ENCODE results near the gene C3orf22. TPM values are rescaled to one million over a fixed set of nuclear protein-coding genes. Genes with fewer than 3 reads are reported as not detected.

The C3orf22 gene
- total and polyA plus RNA-seq, 2 donors (not counting 1 experiment from before 2014, with no cell fraction given): not detected

DNA sequence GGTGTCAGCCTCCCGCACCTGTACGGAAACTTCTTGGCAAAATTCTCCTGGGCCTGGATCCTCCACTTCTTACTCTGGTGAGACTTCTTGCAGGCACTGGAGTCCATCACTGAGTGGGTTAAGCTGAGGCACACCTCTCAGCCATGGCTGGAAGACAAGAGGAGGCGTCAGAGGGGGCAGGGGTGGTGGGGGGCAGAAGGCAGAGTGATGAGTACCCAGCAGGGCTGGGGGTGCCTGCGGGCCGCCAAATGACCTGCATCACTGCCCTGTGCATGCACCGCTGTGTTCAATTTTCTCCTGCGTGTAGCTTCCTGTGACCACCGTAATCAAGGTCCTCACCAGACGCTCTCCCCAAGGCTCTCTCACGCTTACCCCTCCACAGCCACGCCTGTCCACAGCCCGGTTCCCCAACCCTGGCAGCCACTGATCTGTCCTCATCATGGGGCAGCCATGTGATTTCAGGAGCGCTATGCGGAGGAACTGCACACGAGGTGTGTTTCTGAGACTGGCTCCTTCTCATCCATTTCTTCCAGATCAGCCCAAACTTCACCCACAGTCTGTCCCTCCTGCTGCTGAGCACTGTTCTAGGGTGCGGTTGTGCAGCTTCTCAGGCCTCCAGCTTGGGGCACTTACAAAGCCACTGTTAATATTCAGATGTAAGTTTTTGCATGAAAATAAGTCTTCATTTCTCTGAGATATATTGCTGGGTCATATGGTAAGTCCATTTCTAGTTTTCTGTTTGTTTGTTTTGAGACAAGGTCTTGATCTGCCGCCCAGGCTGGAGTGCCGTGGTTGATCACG lies 5.2 kb downstream of the C3orf22 start:
- Histone ChIP-seq H3K9me3 (ENCODE audit: control insufficient read depth, insufficient read depth, low read depth, low read length) (no peaks in the 10 kb centered on the region), H3K4me2 (ENCODE audit: extremely low read depth, insufficient read depth, low read length) (no peak overlapping the region), H2AFZ (ENCODE audit: low read length) (no peak overlapping the region), H3K4me3 (replicated peaks in 1 of 4; ENCODE audit: control extremely low read depth in 1 of 4, insufficient read depth in 1 of 4, low read depth in 3 of 4, low read length in 4 of 4) (no peak overlapping the region), H3K79me2 (ENCODE audit: control insufficient read depth, insufficient read depth, low read length) (no peaks in the 10 kb centered on the region), H3K9ac (ENCODE audit: insufficient read depth, low read length) (no peak overlapping the region), H3K27me3 (ENCODE audit: control insufficient read depth, insufficient read depth, low read length) (peaks cover 3% of the 10 kb centered on the region), H3K36me3 (ENCODE audit: control insufficient read depth, insufficient read depth, low read length) (no peaks in the 10 kb centered on the region), H4K20me1 (ENCODE audit: control insufficient read depth, extremely low read depth, insufficient read depth, low read length) (no peaks in the 10 kb centered on the region), H3K4me1 (ENCODE audit: control insufficient read depth, extremely low read depth, insufficient read depth, low read length) (no peaks in the 10 kb centered on the region), H3K27ac (ENCODE audit: insufficient read depth, low read length) (no peak overlapping the region)
- no peak for TF ChIP-seq EZH2 (IDR thresholded peaks at IDR 0.05; ENCODE audit: low read length, missing control alignments)
- TF ChIP-seq, protein P1, sequence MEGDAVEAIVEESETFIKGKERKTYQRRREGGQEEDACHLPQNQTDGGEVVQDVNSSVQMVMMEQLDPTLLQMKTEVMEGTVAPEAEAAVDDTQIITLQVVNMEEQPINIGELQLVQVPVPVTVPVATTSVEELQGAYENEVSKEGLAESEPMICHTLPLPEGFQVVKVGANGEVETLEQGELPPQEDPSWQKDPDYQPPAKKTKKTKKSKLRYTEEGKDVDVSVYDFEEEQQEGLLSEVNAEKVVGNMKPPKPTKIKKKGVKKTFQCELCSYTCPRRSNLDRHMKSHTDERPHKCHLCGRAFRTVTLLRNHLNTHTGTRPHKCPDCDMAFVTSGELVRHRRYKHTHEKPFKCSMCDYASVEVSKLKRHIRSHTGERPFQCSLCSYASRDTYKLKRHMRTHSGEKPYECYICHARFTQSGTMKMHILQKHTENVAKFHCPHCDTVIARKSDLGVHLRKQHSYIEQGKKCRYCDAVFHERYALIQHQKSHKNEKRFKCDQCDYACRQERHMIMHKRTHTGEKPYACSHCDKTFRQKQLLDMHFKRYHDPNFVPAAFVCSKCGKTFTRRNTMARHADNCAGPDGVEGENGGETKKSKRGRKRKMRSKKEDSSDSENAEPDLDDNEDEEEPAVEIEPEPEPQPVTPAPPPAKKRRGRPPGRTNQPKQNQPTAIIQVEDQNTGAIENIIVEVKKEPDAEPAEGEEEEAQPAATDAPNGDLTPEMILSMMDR (conservative IDR thresholded peaks at IDR 0.05 in 1 of 2, IDR thresholded peaks at IDR 0.05 in 1 of 2; ENCODE audit: low read depth in 1 of 2, low read length in 2 of 2): no peak
- no peak for DNase-seq (ENCODE audit: low read depth in 2 of 2)

DNA sequence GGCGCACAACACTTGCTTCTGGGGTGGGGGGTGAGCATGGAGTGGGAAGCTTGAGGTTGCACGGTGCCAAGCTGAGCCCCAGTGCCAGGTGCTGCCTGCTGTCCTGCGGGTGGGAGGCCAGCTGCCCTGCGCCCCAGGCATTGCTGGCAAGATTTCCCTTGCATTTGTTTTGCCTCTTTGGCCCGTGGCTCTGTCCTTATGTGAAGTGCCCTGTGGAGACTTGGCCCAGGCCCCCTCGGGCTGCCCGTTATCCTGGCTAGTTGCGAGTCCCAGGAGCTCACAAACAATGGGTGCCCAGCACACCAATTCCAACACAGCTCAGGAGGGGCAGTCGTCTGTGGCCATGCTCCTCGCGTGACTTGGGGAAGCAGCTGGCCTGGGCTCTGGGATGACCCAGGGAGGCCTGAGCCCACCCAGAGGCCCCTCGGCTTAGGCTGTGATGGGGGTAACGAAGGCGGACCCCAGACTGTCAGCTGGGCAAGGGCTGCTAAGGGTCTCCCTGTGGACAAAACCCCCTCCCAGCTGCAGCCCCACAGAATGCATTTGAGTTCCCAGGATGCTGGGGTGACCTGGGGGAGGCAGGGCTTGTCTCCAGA lies 5.9 kb downstream of the C3orf22 start:
- H3K79me2 ChIP-seq (ENCODE audit: control insufficient read depth, insufficient read depth, low read length): no peaks in the 10 kb centered on the region
- DNase-seq (ENCODE audit: low read depth in 2 of 2): no peak
- H4K20me1 ChIP-seq (ENCODE audit: control insufficient read depth, extremely low read depth, insufficient read depth, low read length): no peaks in the 10 kb centered on the region
- no peaks in the 10 kb centered on the region for H3K4me1 ChIP-seq (ENCODE audit: control insufficient read depth, extremely low read depth, insufficient read depth, low read length)
- no peak overlapping the region for H3K9ac ChIP-seq (ENCODE audit: insufficient read depth, low read length)
- H3K4me3 ChIP-seq (replicated peaks in 1 of 4; ENCODE audit: control extremely low read depth in 1 of 4, insufficient read depth in 1 of 4, low read depth in 3 of 4, low read length in 4 of 4): no peak overlapping the region
- peaks cover 5% of the 10 kb centered on the region for H3K27me3 ChIP-seq (ENCODE audit: control insufficient read depth, insufficient read depth, low read length)
- TF ChIP-seq, protein P1 (conservative IDR thresholded peaks at IDR 0.05 in 1 of 2, IDR thresholded peaks at IDR 0.05 in 1 of 2; ENCODE audit: low read depth in 1 of 2, low read length in 2 of 2): no peak
- no peak for TF ChIP-seq EZH2 (IDR thresholded peaks at IDR 0.05; ENCODE audit: low read length, missing control alignments)
- no peak overlapping the region for H2AFZ ChIP-seq (ENCODE audit: low read length)
- no peak overlapping the region for H3K4me2 ChIP-seq (ENCODE audit: extremely low read depth, insufficient read depth, low read length)
- no peaks in the 10 kb centered on the region for H3K36me3 ChIP-seq (ENCODE audit: control insufficient read depth, insufficient read depth, low read length)
- no peaks in the 10 kb centered on the region for H3K9me3 ChIP-seq (ENCODE audit: control insufficient read depth, insufficient read depth, low read depth, low read length)
- no peak overlapping the region for H3K27ac ChIP-seq (ENCODE audit: insufficient read depth, low read length)

DNA sequence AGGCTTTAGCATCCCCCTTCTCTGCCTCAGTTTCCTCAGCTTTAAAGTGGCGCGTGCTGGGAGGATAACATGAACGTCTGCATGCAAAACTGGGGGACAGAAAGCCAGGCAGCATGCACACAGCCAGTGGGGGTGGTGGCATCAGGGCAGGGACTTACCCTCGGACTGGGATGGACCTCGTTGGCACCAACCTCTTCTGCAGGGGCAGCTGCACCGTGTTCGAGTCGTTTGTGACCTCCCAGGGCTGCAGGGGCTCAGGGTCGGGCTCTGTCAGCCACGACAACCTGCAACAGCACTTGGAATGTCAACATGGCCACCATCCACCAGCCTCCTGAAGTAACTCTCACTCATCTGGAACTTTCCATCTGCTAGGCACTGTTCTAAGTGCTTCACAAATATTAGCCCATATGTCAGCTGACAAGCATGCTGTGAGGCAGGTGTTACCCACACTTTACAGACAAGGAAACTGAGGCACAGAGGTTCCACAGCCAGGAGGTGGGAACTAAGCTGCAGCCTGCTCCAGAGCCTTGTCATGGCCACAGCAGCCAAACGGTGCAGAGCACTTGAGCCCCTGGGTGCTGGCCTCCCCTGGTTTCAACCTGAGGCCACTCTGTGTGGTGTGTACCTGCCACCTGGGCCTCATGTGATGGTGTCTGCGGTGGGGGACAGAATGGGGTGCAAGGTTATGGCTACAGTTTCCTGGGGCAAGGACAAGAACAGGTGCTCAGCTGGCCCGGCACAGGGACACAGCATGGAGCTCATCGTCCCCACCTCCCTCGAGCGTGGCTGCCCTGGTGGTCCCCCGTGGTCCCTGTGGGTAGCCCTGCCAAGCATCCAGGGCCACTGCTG lies 6.7 kb downstream of the C3orf22 start:
- H3K4me2 ChIP-seq (ENCODE audit: extremely low read depth, insufficient read depth, low read length): no peak overlapping the region
- DNase-seq (ENCODE audit: low read depth in 2 of 2): no peak
- no peak overlapping the region for H3K27ac ChIP-seq (ENCODE audit: insufficient read depth, low read length)
- peaks cover 12% of the 10 kb centered on the region for H3K27me3 ChIP-seq (ENCODE audit: control insufficient read depth, insufficient read depth, low read length)
- TF ChIP-seq EZH2 (IDR thresholded peaks at IDR 0.05; ENCODE audit: low read length, missing control alignments): no peak
- TF ChIP-seq, protein P1 (conservative IDR thresholded peaks at IDR 0.05 in 1 of 2, IDR thresholded peaks at IDR 0.05 in 1 of 2; ENCODE audit: low read depth in 1 of 2, low read length in 2 of 2): no peak
- H3K4me1 ChIP-seq (ENCODE audit: control insufficient read depth, extremely low read depth, insufficient read depth, low read length): no peaks in the 10 kb centered on the region
- no peaks in the 10 kb centered on the region for H3K79me2 ChIP-seq (ENCODE audit: control insufficient read depth, insufficient read depth, low read length)
- no peak overlapping the region for H3K4me3 ChIP-seq (replicated peaks in 1 of 4; ENCODE audit: control extremely low read depth in 1 of 4, insufficient read depth in 1 of 4, low read depth in 3 of 4, low read length in 4 of 4)
- no peaks in the 10 kb centered on the region for H4K20me1 ChIP-seq (ENCODE audit: control insufficient read depth, extremely low read depth, insufficient read depth, low read length)
- H3K36me3 ChIP-seq (ENCODE audit: control insufficient read depth, insufficient read depth, low read length): no peaks in the 10 kb centered on the region
- H3K9ac ChIP-seq (ENCODE audit: insufficient read depth, low read length): no peak overlapping the region
- no peak overlapping the region for H2AFZ ChIP-seq (ENCODE audit: low read length)
- H3K9me3 ChIP-seq (ENCODE audit: control insufficient read depth, insufficient read depth, low read depth, low read length): no peaks in the 10 kb centered on the region
